ENCODE results near the gene CAMKMT. TPM values are rescaled to one million over a fixed set of nuclear protein-coding genes. Genes with fewer than 3 reads are reported as not detected.

The CAMKMT gene
- total and polyA plus RNA-seq, 9 of the 15 experiments (the other 6 are each of a cell fraction or from before 2014, with no cell fraction given), result 1.6 to 15.3 (median 7.4) TPM

DNA sequence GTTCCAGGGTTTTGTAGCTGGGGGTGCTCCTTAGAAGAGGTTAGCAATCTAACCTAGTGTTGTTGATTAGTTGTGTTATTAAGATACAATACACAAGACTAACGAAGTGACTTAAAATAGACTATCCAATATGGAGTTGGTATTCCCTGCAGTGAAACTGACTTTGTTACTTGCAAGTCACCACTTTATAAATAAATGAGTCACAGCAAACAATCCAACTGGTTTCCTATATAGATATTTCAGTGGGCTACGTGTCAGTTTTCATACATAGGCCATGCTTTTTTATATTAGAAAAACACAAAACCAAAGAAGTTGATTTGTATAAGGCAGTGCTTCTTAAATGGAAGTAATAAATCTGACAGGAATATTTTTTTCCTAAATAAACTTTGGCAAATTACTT is 274.0 kb downstream of the CAMKMT start:
- TF ChIP-seq, protein P1, sequence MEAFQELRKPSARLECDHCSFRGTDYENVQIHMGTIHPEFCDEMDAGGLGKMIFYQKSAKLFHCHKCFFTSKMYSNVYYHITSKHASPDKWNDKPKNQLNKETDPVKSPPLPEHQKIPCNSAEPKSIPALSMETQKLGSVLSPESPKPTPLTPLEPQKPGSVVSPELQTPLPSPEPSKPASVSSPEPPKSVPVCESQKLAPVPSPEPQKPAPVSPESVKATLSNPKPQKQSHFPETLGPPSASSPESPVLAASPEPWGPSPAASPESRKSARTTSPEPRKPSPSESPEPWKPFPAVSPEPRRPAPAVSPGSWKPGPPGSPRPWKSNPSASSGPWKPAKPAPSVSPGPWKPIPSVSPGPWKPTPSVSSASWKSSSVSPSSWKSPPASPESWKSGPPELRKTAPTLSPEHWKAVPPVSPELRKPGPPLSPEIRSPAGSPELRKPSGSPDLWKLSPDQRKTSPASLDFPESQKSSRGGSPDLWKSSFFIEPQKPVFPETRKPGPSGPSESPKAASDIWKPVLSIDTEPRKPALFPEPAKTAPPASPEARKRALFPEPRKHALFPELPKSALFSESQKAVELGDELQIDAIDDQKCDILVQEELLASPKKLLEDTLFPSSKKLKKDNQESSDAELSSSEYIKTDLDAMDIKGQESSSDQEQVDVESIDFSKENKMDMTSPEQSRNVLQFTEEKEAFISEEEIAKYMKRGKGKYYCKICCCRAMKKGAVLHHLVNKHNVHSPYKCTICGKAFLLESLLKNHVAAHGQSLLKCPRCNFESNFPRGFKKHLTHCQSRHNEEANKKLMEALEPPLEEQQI (IDR thresholded peaks at IDR 0.05), result no peak
- TF ChIP-seq ZNF696 (CRISPR knock-in tag; conservative IDR thresholded peaks at IDR 0.05), result no peak
- no peak for TF ChIP-seq ZNF124 (CRISPR knock-in tag; IDR thresholded peaks at IDR 0.05)
- TF ChIP-seq CBX3 (IDR thresholded peaks at IDR 0.05; ENCODE audit: borderline replicate concordance in 1 of 2, low read length in 2 of 2), result no peak
- TF ChIP-seq NFE2L1 (tag; IDR thresholded peaks at IDR 0.05; ENCODE audit: borderline replicate concordance, low read depth), result no peak
- no peak for TF ChIP-seq POLR2AphosphoS5 (IDR thresholded peaks at IDR 0.05; ENCODE audit: control insufficient read depth, insufficient read depth, low read depth, low read length)
- no peak for TF ChIP-seq TFAM (CRISPR knock-in tag; conservative IDR thresholded peaks at IDR 0.05)
- TF ChIP-seq ZNF507 (tag; conservative IDR thresholded peaks at IDR 0.05), result 0 out of 2 replicates have a peak, but pooled peaks have one; percentile 10
- DNase-seq (ENCODE audit: extremely low read depth in 1 of 4, low spot score in 3 of 4) (no peak), ATAC-seq (no peak), FAIRE-seq (no peak)
- ChIA-PET POLR2A (no interaction called here), CTCF (ENCODE audit: low intra/inter-chr PET ratio) (no interaction called here)
- no peak overlapping the region for H3K27ac ChIP-seq (ENCODE audit: extremely low read depth, low read depth, low read length)
- intact Hi-C loops (cut with micrococcal nuclease) (no loop called here), in situ Hi-C loops (cut with MboI) (no loop called here)
- no peaks in the 10 kb centered on the region; a peak in 1 of 5 replicates for H3K27me3 ChIP-seq (ENCODE audit: control insufficient read depth in 2 of 2, insufficient read depth in 2 of 2, low read length in 2 of 2)
- H3K9me1 ChIP-seq (ENCODE audit: control insufficient read depth, insufficient read depth, low read length), result no peaks in the 10 kb centered on the region
- no peak overlapping the region for H3K4me3 ChIP-seq
- no peaks in the 10 kb centered on the region for H4K20me1 ChIP-seq (replicated peaks; ENCODE audit: control insufficient read depth, insufficient read depth, low read length)
- no peak overlapping the region for H2AFZ ChIP-seq (ENCODE audit: low read depth, low read length)
- H3K36me3 ChIP-seq (ENCODE audit: control insufficient read depth, insufficient read depth, low read length), result no peaks in the 10 kb centered on the region
- H3K4me1 ChIP-seq (replicated peaks in 1 of 2; ENCODE audit: control insufficient read depth in 2 of 2, insufficient read depth in 2 of 2, low read length in 2 of 2), result no peaks in the 10 kb centered on the region
- no peaks in the 10 kb centered on the region for H3K79me2 ChIP-seq (ENCODE audit: control insufficient read depth, insufficient read depth, low read length)
- no peak overlapping the region for H3K9ac ChIP-seq (ENCODE audit: insufficient read depth in 1 of 2, low read depth in 2 of 2, low read length in 2 of 2)
- no peak overlapping the region for H3K4me2 ChIP-seq (ENCODE audit: insufficient read depth, low read length)
- no peaks in the 10 kb centered on the region; the same call in 1 of the 2 replicates for H3K9me3 ChIP-seq (replicated peaks; ENCODE audit: control insufficient read depth, insufficient read depth, low read depth, low read length)
- WGBS (ENCODE audit: insufficient coverage, low coverage, missing lambda C conversion rate), result 7% methylated on average over 2 of the region's 2 CpGs
- BruUV-seq (replicated peaks), result no TSS peak
